Fibroblast of pulmonary artery (primary cell): ENCODE results near the gene FCHO2.

ENCODE experiments used
- DNase-seq: peaks from one replicate; pipeline ENCODE4 v3.0.0-alpha.2; 2010; ENCODE audit warnings: low read depth
- H3K4me3 ChIP-seq: replicated peaks from 2 replicates; pipeline ENCODE4 v1.5.1; 2011; ENCODE audit warnings: low read depth, mild to moderate bottlenecking, control low read depth, low read length, moderate library complexity
- TF ChIP-seq, protein P1 (sequence below): IDR thresholded peaks from 2 replicates; pipeline ENCODE4 v1.5.1; 2011; ENCODE audit warnings: mild to moderate bottlenecking, control low read depth, low read length, inconsistent platforms; ENCODE audit errors: missing control alignments

The FCHO2 gene

DNA sequence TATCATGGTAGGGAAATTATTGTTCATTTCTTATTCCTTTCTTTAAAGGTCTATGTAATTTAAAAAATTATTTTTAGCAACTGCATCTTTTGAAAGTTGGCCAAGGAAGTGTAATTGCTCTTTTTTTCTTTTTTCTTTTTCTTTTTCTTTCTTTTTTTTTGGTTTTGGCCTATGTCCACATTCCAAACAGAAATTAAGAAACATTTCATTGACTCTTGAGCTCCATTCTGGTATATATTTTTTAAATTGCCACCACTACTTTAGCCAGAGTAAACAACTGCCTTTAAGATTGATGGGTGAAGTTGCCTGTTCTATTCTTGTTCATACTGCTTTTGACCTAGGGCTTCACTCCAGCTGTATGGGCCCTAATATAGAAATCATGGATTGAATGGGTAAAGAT is 88.7 kb downstream of the FCHO2 start:
- H3K4me3 ChIP-seq, result no peak overlapping the region
- TF ChIP-seq, protein P1, sequence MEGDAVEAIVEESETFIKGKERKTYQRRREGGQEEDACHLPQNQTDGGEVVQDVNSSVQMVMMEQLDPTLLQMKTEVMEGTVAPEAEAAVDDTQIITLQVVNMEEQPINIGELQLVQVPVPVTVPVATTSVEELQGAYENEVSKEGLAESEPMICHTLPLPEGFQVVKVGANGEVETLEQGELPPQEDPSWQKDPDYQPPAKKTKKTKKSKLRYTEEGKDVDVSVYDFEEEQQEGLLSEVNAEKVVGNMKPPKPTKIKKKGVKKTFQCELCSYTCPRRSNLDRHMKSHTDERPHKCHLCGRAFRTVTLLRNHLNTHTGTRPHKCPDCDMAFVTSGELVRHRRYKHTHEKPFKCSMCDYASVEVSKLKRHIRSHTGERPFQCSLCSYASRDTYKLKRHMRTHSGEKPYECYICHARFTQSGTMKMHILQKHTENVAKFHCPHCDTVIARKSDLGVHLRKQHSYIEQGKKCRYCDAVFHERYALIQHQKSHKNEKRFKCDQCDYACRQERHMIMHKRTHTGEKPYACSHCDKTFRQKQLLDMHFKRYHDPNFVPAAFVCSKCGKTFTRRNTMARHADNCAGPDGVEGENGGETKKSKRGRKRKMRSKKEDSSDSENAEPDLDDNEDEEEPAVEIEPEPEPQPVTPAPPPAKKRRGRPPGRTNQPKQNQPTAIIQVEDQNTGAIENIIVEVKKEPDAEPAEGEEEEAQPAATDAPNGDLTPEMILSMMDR, result no peak
- no peak for DNase-seq

DNA sequence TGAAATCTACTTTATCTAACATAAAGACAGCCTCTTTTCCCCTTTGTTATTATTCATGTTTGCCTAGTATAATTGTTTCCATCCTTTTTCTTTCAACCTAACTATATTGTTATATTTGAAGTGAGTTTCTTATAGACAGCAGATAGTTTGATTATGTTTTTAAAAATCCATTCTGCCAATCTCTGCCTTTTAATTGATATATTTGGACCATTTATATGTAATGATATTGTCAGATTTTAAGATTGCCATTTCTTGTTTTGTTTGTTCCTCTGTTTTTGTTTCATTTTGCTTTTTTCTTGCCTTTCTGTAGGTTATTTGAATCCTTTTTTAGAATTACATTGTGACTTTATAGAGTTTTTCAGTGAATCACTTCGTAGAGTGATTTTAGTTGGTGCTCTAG is 89.8 kb downstream of the FCHO2 start:
- no peak overlapping the region for H3K4me3 ChIP-seq
- TF ChIP-seq, protein P1, result no peak
- DNase-seq, result no peak

GRCh38 chr5:73061593-73061992 is 105.8 kb downstream of the FCHO2 start:
- H3K4me3 ChIP-seq, result no peak overlapping the region
- no peak for DNase-seq
- TF ChIP-seq, protein P1, result no peak

- TF ChIP-seq, protein P1, result no peak
- peak; percentile 55 for DNase-seq
- no peak overlapping the region for H3K4me3 ChIP-seq
Observed at GRCh38 chr5:73066466-73066865, 110.6 kb downstream of the FCHO2 start.

- DNase-seq, result peak; percentile 3
- TF ChIP-seq, protein P1, result no peak
- no peak overlapping the region for H3K4me3 ChIP-seq
Observed at GRCh38 chr5:73067213-73067612, 111.4 kb downstream of the FCHO2 start.

DNA sequence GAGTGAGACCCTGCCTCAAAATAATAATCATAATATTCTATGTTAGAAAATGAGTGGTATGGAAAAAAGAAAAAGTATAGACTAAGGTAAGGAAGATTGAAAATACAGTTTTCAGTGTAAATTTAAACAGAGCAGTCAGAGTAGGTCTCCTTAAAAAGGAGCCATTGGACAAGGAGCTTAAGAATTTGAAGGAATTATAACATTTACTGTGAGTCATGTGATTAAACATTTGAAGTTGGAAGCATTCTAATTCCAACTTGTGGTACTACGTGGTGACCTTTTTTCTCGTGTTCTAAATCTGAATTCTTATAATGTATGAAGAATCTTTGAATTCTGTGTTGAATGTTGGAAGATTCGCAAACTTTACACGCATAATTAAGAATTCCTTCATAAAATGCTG is 125.3 kb downstream of the FCHO2 start:
- DNase-seq, result no peak
- H3K4me3 ChIP-seq, result no peak overlapping the region
- TF ChIP-seq, protein P1, result no peak

DNA sequence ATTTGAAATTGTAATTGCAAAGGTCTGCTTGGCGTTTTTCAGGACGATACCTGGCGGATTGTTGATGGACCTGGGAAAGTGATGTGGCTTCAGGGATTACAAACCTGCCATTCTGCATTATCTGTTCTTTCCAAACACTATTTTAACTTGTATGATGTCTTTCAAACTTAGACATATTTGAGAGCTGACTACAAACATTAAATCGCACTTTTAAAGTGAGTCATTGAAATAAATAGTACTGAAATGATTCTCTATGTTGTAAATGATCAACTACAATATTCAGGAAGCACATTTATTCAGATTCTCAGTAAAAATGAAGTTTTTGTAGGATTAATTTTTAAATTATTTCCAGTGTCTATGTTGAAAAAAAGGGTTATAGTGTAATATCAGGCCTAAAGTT is 132.2 kb downstream of the FCHO2 start:
- no peak for DNase-seq
- TF ChIP-seq, protein P1, result no peak
- H3K4me3 ChIP-seq, result no peak overlapping the region
